Esophagus squamous epithelium (tissue), 5 donors: Measurements from ENCODE around the gene SLC25A43. TPM values are rescaled to one million over a fixed set of nuclear protein-coding genes. Genes with fewer than 3 reads are reported as not detected.

Experiments used
- DNase-seq: peaks from one replicate; lab custom pipeline; 2025; lab: John Stamatoyannopoulos, UW
- H3K27ac ChIP-seq, 4 donors: fragments of 200-600 bp; sonication (generic); one replicate each; pipeline ENCODE4 v1.5.1; 2016 to 2019; ENCODE audit warnings: mild to moderate bottlenecking in 1 of 4
- H3K27me3 ChIP-seq, 4 donors: fragments of 200-600 bp; sonication (generic); 1 replicate in 3 of 4; 2 replicates in 1 of 4; pipeline versions ENCODE4 v1.5.1 to v1.6.0; 2017 to 2021; ENCODE audit warnings: antibody characterized with exemption in 1 of 4
- H3K36me3 ChIP-seq, 3 donors: fragments of 200-600 bp; sonication (generic); one replicate each; pipeline ENCODE4 v1.5.1; 2016 to 2019
- H3K4me1 ChIP-seq, 3 donors: fragments of 200-600 bp; sonication (generic); one replicate each; pipeline ENCODE4 v1.5.1; 2017 to 2019
- H3K4me3 ChIP-seq, 4 donors: fragments of 200-600 bp; sonication (generic); 1 replicate in 3 of 4; 2 replicates in 1 of 4; pipeline ENCODE4 v1.5.1; 2016 to 2019; ENCODE audit warnings: mild to moderate bottlenecking in 2 of 4, moderate library complexity in 1 of 4
- H3K9me3 ChIP-seq, 3 donors: fragments of 200-600 bp; sonication (generic); one replicate each; pipeline ENCODE4 v1.5.1; 2016 to 2019
- POLR2A ChIP-seq, 4 donors: fragments of 450-650 bp; IDR thresholded peaks; one replicate each; pipeline ENCODE4 v1.6.1; 2017; ENCODE audit warnings: antibody characterized with exemption in 4 of 4, mild to moderate bottlenecking in 4 of 4, moderate library complexity in 3 of 4
- WGBS, 2 donors: methylation state at CpG; one replicate each; pipeline ENCODE4 v1.1.5; 2018; 5-methylcytosine and 5-hydroxymethylcytosine counted together
- intact Hi-C: fragments of 100-400 bp; cut with DNase I; formaldehyde crosslinking; loops from one replicate; pipeline ENCODE4 v1.15.0; 2022
- total RNA-seq, 4 donors: library from RNA; depleted of rRNA; stranded (reverse); fragments of >200 nt; gene quantifications; one replicate each; pipeline ENCODE4 v1.1.0, GENCODE V29; 2016
- TF ChIP-seq, protein P1 (sequence below), 6 experiments: fragments of 450-650 bp in 4 of 6; fragments of 200-600 bp in 2 of 6; sonication (generic) in 2 of 6; IDR thresholded peaks; one replicate each; pipeline ENCODE4 v1.5.1; 2016 to 2019; ENCODE audit warnings: antibody characterized with exemption in 6 of 6, mild to moderate bottlenecking in 4 of 6, moderate library complexity in 4 of 6
- donor health status: DM: yes; HTN: yes; CAD: no.

Gene SLC25A43
- total RNA-seq, 4 donors from 2014 or later: 26.1 to 39.0 (median 33.3) TPM

DNA sequence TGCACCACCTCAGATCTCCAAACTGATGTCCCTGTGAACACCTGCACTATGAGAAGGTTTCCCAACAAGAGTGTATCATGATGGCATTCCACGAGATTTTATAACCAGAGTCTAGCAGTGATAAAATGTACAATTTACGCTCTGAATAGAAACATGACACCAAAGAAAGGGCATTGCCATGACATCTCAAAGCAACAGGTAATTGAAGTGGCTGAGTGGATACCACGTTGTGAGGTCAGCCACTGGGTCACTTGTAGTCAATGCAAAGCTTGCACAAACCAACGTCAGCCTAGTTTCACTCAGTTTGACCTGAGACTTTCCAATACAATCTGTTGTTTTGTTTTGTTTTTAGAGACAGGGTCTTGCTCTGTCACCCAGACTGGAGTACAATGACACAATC, 54.1 kb downstream of the SLC25A43 start:
- 64 to 100% methylated on average over 1 to 4 of the region's 4 CpGs for WGBS, 2 donors
- intact Hi-C loops: no loop called here

DNA sequence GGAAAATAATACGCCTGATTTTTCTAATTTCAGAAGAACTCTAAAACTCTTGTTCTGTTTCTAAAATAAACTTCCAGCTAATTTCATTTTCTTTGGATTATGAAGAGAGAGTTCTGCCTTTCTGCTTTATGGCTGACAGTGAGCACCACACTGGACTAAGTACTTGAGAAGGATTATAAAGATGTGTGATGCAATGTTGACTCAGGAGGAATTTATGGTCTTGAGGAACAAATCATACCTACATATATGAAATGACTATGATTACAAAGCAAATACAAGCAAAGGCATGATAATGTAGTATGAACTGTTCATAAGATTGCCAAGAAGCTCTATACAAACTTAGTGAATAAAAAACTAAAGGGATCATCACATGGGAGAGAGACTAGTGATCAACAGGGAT, 56.1 kb downstream of the SLC25A43 start:
- intact Hi-C loops: no loop called here
- no peak overlapping the region for H3K27ac ChIP-seq
- no peak for DNase-seq
- H3K4me1 ChIP-seq: peaks cover 0 to 4% (median 0%) of the 10 kb centered on the region in 3 donors
- H3K36me3 ChIP-seq: peaks cover 0 to 27% (median 0%) of the 10 kb centered on the region in 3 donors
- TF ChIP-seq POLR2A (IDR thresholded peaks at IDR 0.05): no peak
- WGBS, 2 donors: 75 to 79% methylated on average over 1 of the region's 1 CpG
- H3K27me3 ChIP-seq: no peaks in the 10 kb centered on the region
- H3K9me3 ChIP-seq: no peaks in the 10 kb centered on the region
- no peak overlapping the region for H3K4me3 ChIP-seq

More for the DNA sequence above, 54.1 kb downstream of the SLC25A43 start:
- Histone ChIP-seq H3K36me3 (peaks cover 0 to 27% (median 0%) of the 10 kb centered on the region in 3 donors), H3K9me3 (no peaks in the 10 kb centered on the region), H3K27ac (no peak overlapping the region), H3K4me1 (no peaks in the 10 kb centered on the region), H3K4me3 (no peak overlapping the region), H3K27me3 (no peaks in the 10 kb centered on the region)
- DNase-seq: no peak
- TF ChIP-seq POLR2A (IDR thresholded peaks at IDR 0.05): no peak
- TF ChIP-seq, protein P1, sequence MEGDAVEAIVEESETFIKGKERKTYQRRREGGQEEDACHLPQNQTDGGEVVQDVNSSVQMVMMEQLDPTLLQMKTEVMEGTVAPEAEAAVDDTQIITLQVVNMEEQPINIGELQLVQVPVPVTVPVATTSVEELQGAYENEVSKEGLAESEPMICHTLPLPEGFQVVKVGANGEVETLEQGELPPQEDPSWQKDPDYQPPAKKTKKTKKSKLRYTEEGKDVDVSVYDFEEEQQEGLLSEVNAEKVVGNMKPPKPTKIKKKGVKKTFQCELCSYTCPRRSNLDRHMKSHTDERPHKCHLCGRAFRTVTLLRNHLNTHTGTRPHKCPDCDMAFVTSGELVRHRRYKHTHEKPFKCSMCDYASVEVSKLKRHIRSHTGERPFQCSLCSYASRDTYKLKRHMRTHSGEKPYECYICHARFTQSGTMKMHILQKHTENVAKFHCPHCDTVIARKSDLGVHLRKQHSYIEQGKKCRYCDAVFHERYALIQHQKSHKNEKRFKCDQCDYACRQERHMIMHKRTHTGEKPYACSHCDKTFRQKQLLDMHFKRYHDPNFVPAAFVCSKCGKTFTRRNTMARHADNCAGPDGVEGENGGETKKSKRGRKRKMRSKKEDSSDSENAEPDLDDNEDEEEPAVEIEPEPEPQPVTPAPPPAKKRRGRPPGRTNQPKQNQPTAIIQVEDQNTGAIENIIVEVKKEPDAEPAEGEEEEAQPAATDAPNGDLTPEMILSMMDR (IDR thresholded peaks at IDR 0.05): no peak

DNA sequence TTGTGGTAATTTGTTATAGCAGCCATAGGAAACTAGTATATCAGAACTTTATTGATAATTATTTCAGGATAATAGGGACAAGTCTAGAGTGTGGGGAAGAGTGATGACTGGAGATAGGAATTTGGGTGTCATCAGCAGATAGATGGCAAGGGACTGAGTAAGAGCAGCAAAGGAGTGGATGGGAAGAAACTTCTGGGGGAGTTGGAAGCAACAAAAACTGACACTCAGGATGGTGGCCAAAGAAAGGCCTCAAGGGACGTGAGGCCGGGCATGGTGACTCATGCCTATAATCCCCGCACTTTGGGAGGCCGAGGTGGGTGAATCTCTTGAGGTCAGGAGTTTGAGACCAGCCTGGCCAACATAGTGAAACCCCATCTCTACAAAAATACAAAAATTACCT, 60.0 kb downstream of the SLC25A43 start:
- H3K9me3 ChIP-seq: no peaks in the 10 kb centered on the region
- TF ChIP-seq, protein P1 (IDR thresholded peaks at IDR 0.05): no peak
- TF ChIP-seq POLR2A (IDR thresholded peaks at IDR 0.05): no peak
- no peak overlapping the region for H3K4me3 ChIP-seq
- DNase-seq: no peak
- peaks cover 0 to 4% (median 0%) of the 10 kb centered on the region in 3 donors for H3K4me1 ChIP-seq
- no peaks in the 10 kb centered on the region for H3K27me3 ChIP-seq
- intact Hi-C loops: no loop called here
- H3K27ac ChIP-seq: no peak overlapping the region
- 30 to 41% methylated on average over 2 to 4 of the region's 4 CpGs for WGBS, 2 donors
- no peaks in the 10 kb centered on the region for H3K36me3 ChIP-seq

DNA sequence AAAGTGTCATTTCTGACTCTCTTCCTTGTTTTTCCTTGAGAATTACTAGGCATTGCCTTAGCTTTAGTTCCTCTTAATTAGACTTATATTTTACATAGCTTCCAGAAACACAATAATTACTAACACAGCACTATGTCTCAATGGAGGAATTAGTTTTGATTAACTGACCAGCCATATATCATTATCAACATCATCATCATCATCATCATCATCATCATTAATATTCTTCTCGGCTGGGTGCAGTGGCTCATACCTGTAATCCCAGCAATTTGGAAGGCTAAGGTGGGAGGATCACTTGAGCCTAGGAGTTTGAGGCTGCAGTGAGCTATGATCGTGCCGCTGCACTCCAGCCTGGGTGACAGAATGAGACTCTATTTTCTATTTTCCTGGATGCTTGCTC, 66.4 kb downstream of the SLC25A43 start:
- Histone ChIP-seq H3K4me1 (peaks cover 0 to 13% (median 0%) of the 10 kb centered on the region in 3 donors), H3K36me3 (peaks cover 0 to 9% (median 0%) of the 10 kb centered on the region in 3 donors), H3K27me3 (no peaks in the 10 kb centered on the region), H3K27ac (no peak overlapping the region), H3K4me3 (no peak overlapping the region), H3K9me3 (no peaks in the 10 kb centered on the region)
- WGBS, 2 donors: 91% methylated on average over 3 of the region's 3 CpGs
- intact Hi-C loops: no loop called here
- no peak for DNase-seq
- no peak for TF ChIP-seq POLR2A (IDR thresholded peaks at IDR 0.05)
- TF ChIP-seq, protein P1 (IDR thresholded peaks at IDR 0.05): no peak

DNA sequence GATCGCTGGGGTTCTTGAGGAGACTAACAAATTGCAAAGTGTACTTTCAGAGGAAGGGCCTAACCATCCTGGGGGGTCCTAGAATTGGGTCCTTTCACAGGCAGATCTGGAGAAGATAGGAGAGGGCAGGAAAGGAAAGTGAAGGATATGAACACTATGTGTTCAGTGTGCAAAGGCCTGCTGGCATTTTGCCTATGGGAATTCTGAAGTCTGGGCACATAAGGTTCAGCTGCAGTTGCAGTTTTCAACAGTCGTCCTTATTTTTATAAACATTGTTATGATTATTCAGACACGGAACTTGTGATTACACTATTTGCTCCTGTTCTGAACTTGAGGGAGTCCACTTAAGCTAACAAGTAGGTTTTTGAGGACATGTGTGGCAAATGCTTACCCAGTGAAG, 67.8 kb downstream of the SLC25A43 start:
- WGBS, 2 donors: 83 to 96% methylated on average over 1 to 3 of the region's 3 CpGs

More for the DNA sequence above, 67.8 kb downstream of the SLC25A43 start:
- no peak for TF ChIP-seq POLR2A (IDR thresholded peaks at IDR 0.05)
- TF ChIP-seq, protein P1 (IDR thresholded peaks at IDR 0.05): no peak
- Histone ChIP-seq H3K4me1 (peaks cover 0 to 14% (median 0%) of the 10 kb centered on the region in 3 donors), H3K27ac (no peak overlapping the region), H3K27me3 (no peaks in the 10 kb centered on the region), H3K36me3 (peaks cover 0 to 22% (median 0%) of the 10 kb centered on the region in 3 donors), H3K9me3 (no peaks in the 10 kb centered on the region), H3K4me3 (no peak overlapping the region)
- intact Hi-C loops: no loop called here
- DNase-seq: no peak
